Endothelial cell of umbilical vein (primary cell): ENCODE results near the gene SCN5A. TPM values are rescaled to one million over a fixed set of nuclear protein-coding genes. Genes with fewer than 3 reads are reported as not detected.

Experiments
- BruUV-seq: library from RNA; stranded (reverse); fragments of 400-500 nt; replicated peaks from 2 replicates; lab custom pipeline; 2021; lab: Mats Ljungman, UMichigan
- CTCF ChIA-PET: fragments of 300-600, 350-600 bp; sonication (Branson Sonifier 250); formaldehyde crosslinking; loops from one replicate; lab custom pipeline; 2021; ENCODE audit warnings: antibody characterized with exemption, inconsistent platforms; lab: Charles Lee
- POLR2A ChIA-PET: fragments of 300-600, 350-600 bp; sonication (Branson Sonifier 250); formaldehyde crosslinking; loops from one replicate; lab custom pipeline; 2021; ENCODE audit warnings: antibody characterized with exemption, inconsistent platforms; lab: Charles Lee
- DNase-seq: peaks from one replicate; pipeline ENCODE4 v3.0.0-alpha.2; 2011; ENCODE audit warnings: low read depth, low spot score
- FAIRE-seq: peaks from 2 replicates; lab custom pipeline; 2011; peaks lifted over from hg19 to GRCh38; lab: Jason Lieb, UNC
- H2AFZ ChIP-seq: 2 replicates; pipeline ENCODE4 v1.6.0; 2012; ENCODE audit warnings: low read depth, low read length, control low read depth, inconsistent platforms
- H3K27ac ChIP-seq: 2 replicates; pipeline ENCODE4 v1.5.1; 2011; ENCODE audit warnings: low read depth, mild to moderate bottlenecking, control low read depth, low read length, moderate library complexity; ENCODE audit not compliant: insufficient read depth
- H3K27me3 ChIP-seq, 2 experiments: 2 replicates each; pipeline versions ENCODE4 v1.6.0 to v1.6.1; 2011; ENCODE audit warnings: low read length in 2 of 2, mixed read lengths in 1 of 2; ENCODE audit not compliant: control insufficient read depth in 2 of 2, insufficient read depth in 2 of 2
- H3K36me3 ChIP-seq, 2 experiments: 2 replicates in 1 of 2; 3 replicates in 1 of 2; pipeline ENCODE4 v1.5.1; 2011; ENCODE audit warnings: low read length in 2 of 2, mild to moderate bottlenecking in 1 of 2, moderate library complexity in 1 of 2; ENCODE audit not compliant: control insufficient read depth in 2 of 2, insufficient read depth in 2 of 2; ENCODE audit errors: extremely low read depth in 1 of 2
- H3K4me1 ChIP-seq: 3 replicates; pipeline ENCODE4 v1.5.1; 2011; ENCODE audit warnings: mild to moderate bottlenecking, low read length; ENCODE audit not compliant: control insufficient read depth, insufficient read depth; ENCODE audit errors: extremely low read depth
- H3K4me2 ChIP-seq: 2 replicates; pipeline ENCODE4 v1.6.1; 2011; ENCODE audit warnings: low read length, control low read depth, mixed read lengths; ENCODE audit not compliant: insufficient read depth
- H3K4me3 ChIP-seq, 3 experiments: fragments of 200-600 bp in 1 of 3; sonication (generic), shearing (Covaris generic) in 1 of 3; replicated peaks in 1 of 3; 2 replicates each; pipeline ENCODE4 v1.5.1; 2011 to 2016; ENCODE audit warnings: control low read depth in 3 of 3, low read length in 3 of 3, mild to moderate bottlenecking in 2 of 3, inconsistent platforms in 1 of 3, low read depth in 1 of 3, moderate library complexity in 1 of 3; ENCODE audit not compliant: insufficient read depth in 1 of 3
- H3K79me2 ChIP-seq: 2 replicates; pipeline ENCODE4 v1.6.0; 2012; ENCODE audit warnings: low read length, inconsistent platforms; ENCODE audit not compliant: control insufficient read depth, insufficient read depth
- H3K9ac ChIP-seq: replicated peaks from 2 replicates; pipeline ENCODE3; 2011; ENCODE audit warnings: low read length, control low read depth; ENCODE audit not compliant: insufficient read depth; ENCODE audit errors: extremely low read depth
- H3K9me1 ChIP-seq: replicated peaks from 3 replicates; pipeline ENCODE4 v1.6.0; 2011; ENCODE audit warnings: mild to moderate bottlenecking, low read length; ENCODE audit not compliant: control insufficient read depth, insufficient read depth; ENCODE audit errors: extremely low read depth
- H3K9me3 ChIP-seq: replicated peaks from 2 replicates; pipeline ENCODE4 v1.5.1; 2012; ENCODE audit warnings: low read length, inconsistent platforms; ENCODE audit not compliant: control insufficient read depth, insufficient read depth
- H4K20me1 ChIP-seq: replicated peaks from 2 replicates; pipeline ENCODE3; 2011; ENCODE audit warnings: mild to moderate bottlenecking, low read length; ENCODE audit not compliant: control insufficient read depth, insufficient read depth; ENCODE audit errors: extremely low read depth
- CTCF ChIP-seq, 2 donors: IDR thresholded peaks; 1 replicate in 1 of 2; 2 replicates in 1 of 2; pipeline ENCODE4 v1.5.1; 2011; ENCODE audit warnings: low read length in 2 of 2, mild to moderate bottlenecking in 2 of 2, moderate library complexity in 2 of 2, control low read depth in 1 of 2, inconsistent platforms in 1 of 2, low read depth in 1 of 2; ENCODE audit not compliant: insufficient read depth in 1 of 2; ENCODE audit errors: extremely low read depth in 1 of 2
- EZH2 ChIP-seq: IDR thresholded peaks from 2 replicates; pipeline ENCODE4 v1.6.1; 2012; ENCODE audit warnings: borderline replicate concordance, low read depth, mild to moderate bottlenecking, moderate library complexity, low read length, inconsistent platforms; ENCODE audit not compliant: severe bottlenecking
- FOS ChIP-seq: IDR thresholded peaks from 2 replicates; pipeline ENCODE4 v1.6.1; 2011; ENCODE audit warnings: mild to moderate bottlenecking, low read length, moderate library complexity, borderline replicate concordance; ENCODE audit not compliant: insufficient read depth
- GATA2 ChIP-seq: IDR thresholded peaks from 2 replicates; pipeline ENCODE4 v1.7.0; 2011; ENCODE audit warnings: low read depth, mild to moderate bottlenecking, moderate library complexity, mixed read lengths, low read length; ENCODE audit not compliant: insufficient read length, insufficient read depth
- JUN ChIP-seq: IDR thresholded peaks from 2 replicates; pipeline ENCODE4 v1.6.1; 2011; ENCODE audit warnings: borderline replicate concordance, low read depth; ENCODE audit not compliant: insufficient read length, insufficient read depth
- MAX ChIP-seq: IDR thresholded peaks from 2 replicates; pipeline ENCODE4 v1.6.1; 2011; ENCODE audit not compliant: insufficient read depth, insufficient read length
- MYC ChIP-seq: IDR thresholded peaks from one replicate; pipeline ENCODE4 v1.6.1; 2011; ENCODE audit warnings: mild to moderate bottlenecking, low read depth, low read length
- POLR2A ChIP-seq: IDR thresholded peaks from 2 replicates; pipeline ENCODE4 v1.6.1; 2012; ENCODE audit warnings: low read depth, mild to moderate bottlenecking, control low read depth, low read length
- POLR2AphosphoS5 ChIP-seq: IDR thresholded peaks from 2 replicates; pipeline ENCODE4 v1.6.1; 2012; ENCODE audit warnings: low read depth, mild to moderate bottlenecking, control low read depth, low read length, moderate library complexity; ENCODE audit not compliant: insufficient read depth
- dilution Hi-C: fragments of 300-500 bp; cut with MboI; formaldehyde crosslinking; loops from one replicate; pipeline ENCODE4 v1.15.0; 2019; ENCODE audit warnings: low sequenced_read_pairs; ENCODE audit not compliant: extremely low pct_ligation_motif_present
- intact Hi-C: fragments of 100-400 bp; cut with micrococcal nuclease; formaldehyde crosslinking; loops from one replicate; pipeline ENCODE4 v1.10.0; 2022
- polyA plus RNA-seq, 4 experiments: library from polyadenylated mRNA; depleted of rRNA in 3 of 4; stranded (reverse) in 3 of 4; unstranded in 1 of 4; fragments of >200 nt; gene quantifications; 2 replicates each; pipeline versions ENCODE4 v1.2.1 to v1.2.3, GENCODE V29; 2011 to 2012; ENCODE audit warnings: missing spikeins in 1 of 4
- total RNA-seq: library from RNA; stranded (reverse); gene quantifications from 2 replicates; pipeline ENCODE4 v1.2.3, GENCODE V29; 2021

Gene SCN5A
- total and polyA plus RNA-seq, 2 donors (not counting 3 experiments of a cell fraction or from before 2014, with no cell fraction given) = 2.7 to 20.0 TPM

GRCh38 chr3:38588371-38588971 lies 61.0 kb downstream of the SCN5A start:
- Histone ChIP-seq H3K4me1 (no peaks in the 10 kb centered on the region), H3K79me2 (no peaks in the 10 kb centered on the region), H3K36me3 (no peaks in the 10 kb centered on the region), H3K9ac (no peak overlapping the region), H3K27me3 (no peaks in the 10 kb centered on the region), H3K4me3 (no peak overlapping the region), H3K9me1 (no peaks in the 10 kb centered on the region), H4K20me1 (no peaks in the 10 kb centered on the region), H2AFZ (no peak overlapping the region), H3K4me2 (no peak overlapping the region), H3K27ac (no peak overlapping the region), H3K9me3 (no peaks in the 10 kb centered on the region)
- dilution Hi-C loops = no loop called here
- BruUV-seq = no TSS peak
- no peak for DNase-seq
- CTCF ChIA-PET = no interaction called here
- no peak for FAIRE-seq
- POLR2A ChIA-PET = no interaction called here
- intact Hi-C loops = no loop called here
- no peak for TF ChIP-seq POLR2A
- no peak for TF ChIP-seq POLR2AphosphoS5
- TF ChIP-seq EZH2 = no peak
- no peak for TF ChIP-seq CTCF (IDR thresholded peaks at IDR 0.05; ENCODE audit: extremely low read depth in 1 of 2, insufficient read depth in 1 of 2, low read depth in 1 of 2, low read length in 2 of 2)
- no peak for TF ChIP-seq JUN
- TF ChIP-seq GATA2 = no peak
- no peak for TF ChIP-seq MYC
- no peak for TF ChIP-seq FOS
- no peak for TF ChIP-seq MAX
